ENCODE results near the gene C3orf85. TPM values are rescaled to one million over a fixed set of nuclear protein-coding genes. Genes with fewer than 3 reads are reported as not detected.

Gene C3orf85
- total RNA-seq, 1 donor from 2014 or later: not detected

- Mint-ChIP-seq H3K4me3 (no peak overlapping the region), H3K27ac (ENCODE audit: unreplicated experiment) (no peak overlapping the region)
- DNase-seq (ENCODE audit: low read depth, low spot score): no peak
Observed at GRCh38 chr3:109098079-109098644, 38.4 kb upstream of the C3orf85 start.

GRCh38 chr3:109109574-109109973 is 26.9 kb upstream of the C3orf85 start:
- no peak for DNase-seq (ENCODE audit: low read depth, low spot score)

More at GRCh38 chr3:109098079-109098644, 38.4 kb upstream of the C3orf85 start:
- no peaks in the 10 kb centered on the region for H3K27me3 Mint-ChIP-seq (ENCODE audit: low read depth)
- no peaks in the 10 kb centered on the region for H3K36me3 Mint-ChIP-seq (ENCODE audit: low read depth)
- H3K4me1 Mint-ChIP-seq: peaks cover 8% of the 10 kb centered on the region
- TF ChIP-seq CTCF (conservative IDR thresholded peaks at IDR 0.05): peak; percentile 53
- H3K9me3 Mint-ChIP-seq: no peaks in the 10 kb centered on the region

GRCh38 chr3:109112946-109113760 is 23.4 kb upstream of the C3orf85 start:
- no peak for TF ChIP-seq CTCF (conservative IDR thresholded peaks at IDR 0.05)
- Mint-ChIP-seq H3K4me3 (no peak overlapping the region), H3K27ac (ENCODE audit: unreplicated experiment) (no peak overlapping the region), H3K9me3 (no peaks in the 10 kb centered on the region), H3K27me3 (ENCODE audit: low read depth) (no peaks in the 10 kb centered on the region), H3K4me1 (peaks cover 14% of the 10 kb centered on the region), H3K36me3 (ENCODE audit: low read depth) (no peaks in the 10 kb centered on the region)
- DNase-seq (ENCODE audit: low read depth, low spot score): no peak

More at GRCh38 chr3:109109574-109109973, 26.9 kb upstream of the C3orf85 start:
- peaks cover 14% of the 10 kb centered on the region for H3K4me1 Mint-ChIP-seq
- H3K27me3 Mint-ChIP-seq (ENCODE audit: low read depth): no peaks in the 10 kb centered on the region
- no peaks in the 10 kb centered on the region for H3K9me3 Mint-ChIP-seq
- H3K4me3 Mint-ChIP-seq: no peak overlapping the region
- no peak overlapping the region for H3K27ac Mint-ChIP-seq (ENCODE audit: unreplicated experiment)
- H3K36me3 Mint-ChIP-seq (ENCODE audit: low read depth): no peaks in the 10 kb centered on the region
- no peak for TF ChIP-seq CTCF (conservative IDR thresholded peaks at IDR 0.05)

- no peak for DNase-seq (ENCODE audit: low read depth, low spot score)
- no peak overlapping the region for H3K27ac Mint-ChIP-seq (ENCODE audit: unreplicated experiment)
- no peaks in the 10 kb centered on the region for H3K27me3 Mint-ChIP-seq (ENCODE audit: low read depth)
- peaks cover 7% of the 10 kb centered on the region for H3K4me1 Mint-ChIP-seq
- TF ChIP-seq CTCF (conservative IDR thresholded peaks at IDR 0.05): no peak
- no peaks in the 10 kb centered on the region for H3K36me3 Mint-ChIP-seq (ENCODE audit: low read depth)
- H3K4me3 Mint-ChIP-seq: no peak overlapping the region
- no peaks in the 10 kb centered on the region for H3K9me3 Mint-ChIP-seq
Observed at GRCh38 chr3:109114746-109115145, 21.8 kb upstream of the C3orf85 start.

GRCh38 chr3:109115451-109115850 is 21.1 kb upstream of the C3orf85 start:
- H3K36me3 Mint-ChIP-seq (ENCODE audit: low read depth): no peaks in the 10 kb centered on the region
- H3K4me1 Mint-ChIP-seq: peaks cover 7% of the 10 kb centered on the region
- H3K9me3 Mint-ChIP-seq: no peaks in the 10 kb centered on the region
- no peaks in the 10 kb centered on the region for H3K27me3 Mint-ChIP-seq (ENCODE audit: low read depth)
- TF ChIP-seq CTCF (conservative IDR thresholded peaks at IDR 0.05): no peak
- no peak overlapping the region for H3K4me3 Mint-ChIP-seq
- H3K27ac Mint-ChIP-seq (ENCODE audit: unreplicated experiment): no peak overlapping the region
- DNase-seq (ENCODE audit: low read depth, low spot score): no peak

All from neural crest cell (in vitro differentiated cells).